ENCODE results near the gene NELFCD.
A peak's percentile ranks its signal among the peaks of the same experiment; 100 is the strongest.

DNA sequence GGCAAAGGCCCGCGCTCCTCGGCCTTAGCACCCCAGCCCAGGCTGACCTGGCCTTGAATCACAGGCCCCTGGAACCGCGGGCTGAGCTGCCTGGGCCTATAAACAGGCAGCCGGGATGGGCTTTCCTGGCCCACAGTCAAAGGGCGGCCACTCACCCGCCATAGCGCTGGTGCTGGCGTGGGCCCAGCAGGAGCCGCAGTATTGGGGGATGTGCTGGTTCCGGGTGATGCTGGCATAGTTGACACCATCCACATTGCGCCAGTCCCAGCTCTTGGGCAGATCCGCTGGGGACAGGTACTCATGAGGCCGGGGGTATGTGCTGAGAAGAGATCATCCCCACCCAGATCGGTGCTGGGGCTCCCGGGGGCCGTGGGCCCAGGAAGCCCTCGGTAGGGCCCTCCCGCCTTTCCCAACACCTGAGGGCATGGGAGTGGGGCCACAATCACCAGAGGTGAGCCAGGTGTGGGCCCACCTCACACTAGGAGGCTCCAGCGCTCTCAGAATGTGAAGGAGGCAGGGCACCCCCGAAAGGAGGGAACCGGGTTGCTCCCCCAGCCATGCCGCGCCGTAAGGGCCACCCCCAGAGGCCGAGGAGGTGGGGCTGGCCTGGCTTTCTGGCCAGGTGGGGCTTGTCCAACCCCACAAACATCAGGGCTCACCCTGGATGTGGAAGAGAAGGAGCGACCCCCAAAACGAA, 25.3 kb downstream of the NELFCD start:
- 0 out of 2 replicates have a peak, but pooled peaks have one; percentile 7 for TF ChIP-seq MAX (IDR thresholded peaks at IDR 0.05)
- TF ChIP-seq SP1 (IDR thresholded peaks at IDR 0.05; ENCODE audit: low read depth) = no peak
- TF ChIP-seq CEBPB (IDR thresholded peaks at IDR 0.05; ENCODE audit: low read depth) = no peak
- TF ChIP-seq, protein P1, sequence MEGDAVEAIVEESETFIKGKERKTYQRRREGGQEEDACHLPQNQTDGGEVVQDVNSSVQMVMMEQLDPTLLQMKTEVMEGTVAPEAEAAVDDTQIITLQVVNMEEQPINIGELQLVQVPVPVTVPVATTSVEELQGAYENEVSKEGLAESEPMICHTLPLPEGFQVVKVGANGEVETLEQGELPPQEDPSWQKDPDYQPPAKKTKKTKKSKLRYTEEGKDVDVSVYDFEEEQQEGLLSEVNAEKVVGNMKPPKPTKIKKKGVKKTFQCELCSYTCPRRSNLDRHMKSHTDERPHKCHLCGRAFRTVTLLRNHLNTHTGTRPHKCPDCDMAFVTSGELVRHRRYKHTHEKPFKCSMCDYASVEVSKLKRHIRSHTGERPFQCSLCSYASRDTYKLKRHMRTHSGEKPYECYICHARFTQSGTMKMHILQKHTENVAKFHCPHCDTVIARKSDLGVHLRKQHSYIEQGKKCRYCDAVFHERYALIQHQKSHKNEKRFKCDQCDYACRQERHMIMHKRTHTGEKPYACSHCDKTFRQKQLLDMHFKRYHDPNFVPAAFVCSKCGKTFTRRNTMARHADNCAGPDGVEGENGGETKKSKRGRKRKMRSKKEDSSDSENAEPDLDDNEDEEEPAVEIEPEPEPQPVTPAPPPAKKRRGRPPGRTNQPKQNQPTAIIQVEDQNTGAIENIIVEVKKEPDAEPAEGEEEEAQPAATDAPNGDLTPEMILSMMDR (IDR thresholded peaks at IDR 0.05 in 2 of 3, conservative IDR thresholded peaks at IDR 0.05 in 1 of 3; ENCODE audit: borderline replicate concordance in 1 of 3, insufficient read depth in 1 of 3, low read depth in 2 of 3, low read length in 2 of 3) = no peak
- TF ChIP-seq JUND (IDR thresholded peaks at IDR 0.05) = no peak
- no peak for TF ChIP-seq EZH2 (IDR thresholded peaks at IDR 0.05)
- TF ChIP-seq FOSL1 (IDR thresholded peaks at IDR 0.05; ENCODE audit: low read depth) = no peak
- no peak for TF ChIP-seq POLR2A (IDR thresholded peaks at IDR 0.05; ENCODE audit: borderline replicate concordance, extremely low read depth, insufficient read depth, insufficient read length)
- TF ChIP-seq ZFX (IDR thresholded peaks at IDR 0.05) = no peak
- TF ChIP-seq CBX3 (IDR thresholded peaks at IDR 0.05; ENCODE audit: low read depth) = no peak
